GM12892 (cell line): ENCODE results near the gene VOPP1.
"Not testable (repeated sequence)": the region's sequence is repeated elsewhere in the genome, so short reads cannot be mapped to it uniquely, and the experiment has no call there.

Source experiments
- DNase-seq: peaks from one replicate; pipeline ENCODE4 v3.0.0; 2011; ENCODE audit not compliant: insufficient read length
- FAIRE-seq: peaks from 2 replicates; lab custom pipeline; 2011; peaks lifted over from hg19 to GRCh38; lab: Jason Lieb, UNC
- POLR2A ChIP-seq: IDR thresholded peaks from 2 replicates; pipeline ENCODE4 v1.6.1; 2011; ENCODE audit warnings: low read depth, low read length, control low read depth
- POLR2AphosphoS5 ChIP-seq: IDR thresholded peaks from 2 replicates; pipeline ENCODE4 v1.6.1; 2011; ENCODE audit warnings: low read depth, low read length, control low read depth
- TAF1 ChIP-seq: IDR thresholded peaks from 2 replicates; pipeline ENCODE4 v1.6.1; 2011; ENCODE audit warnings: low read depth, mild to moderate bottlenecking, control low read depth, low read length, borderline replicate concordance

VOPP1 gene

GRCh38 chr7:55513868-55514267 lies 58.4 kb downstream of the VOPP1 start:
- no peak for TF ChIP-seq TAF1
- TF ChIP-seq POLR2AphosphoS5, result no peak
- TF ChIP-seq POLR2A, result no peak
- DNase-seq (no peak), FAIRE-seq (peak; percentile 96)

GRCh38 chr7:55512635-55513191 lies 59.6 kb downstream of the VOPP1 start:
- no peak for TF ChIP-seq TAF1
- no peak for TF ChIP-seq POLR2AphosphoS5
- peak; percentile 27; the same call in 1 of the 2 replicates for TF ChIP-seq POLR2A
- DNase-seq (no peak), FAIRE-seq (no peak)

GRCh38 chr7:55510621-55511020 lies 61.7 kb downstream of the VOPP1 start:
- DNase-seq, result no peak
- TF ChIP-seq POLR2AphosphoS5, result 0 out of 2 replicates have a peak, but pooled peaks have one; percentile 17
- TF ChIP-seq POLR2A, result peak; percentile 41; the same call in 1 of the 2 replicates
- TF ChIP-seq TAF1, result no peak
- no peak for FAIRE-seq

GRCh38 chr7:55510206-55510605 lies 62.1 kb downstream of the VOPP1 start:
- FAIRE-seq, DNase-seq: not testable (repeated sequence)

GRCh38 chr7:55509322-55509721 lies 63.0 kb downstream of the VOPP1 start:
- TF ChIP-seq POLR2A (peak; percentile 41), POLR2AphosphoS5 (0 out of 2 replicates have a peak, but pooled peaks have one; percentile 26), TAF1 (no peak)
- FAIRE-seq (no peak), DNase-seq (no peak)

GRCh38 chr7:55508221-55509011 lies 63.9 kb downstream of the VOPP1 start:
- DNase-seq, result no peak
- TF ChIP-seq TAF1 (no peak), POLR2AphosphoS5 (no peak), POLR2A (no peak)
- FAIRE-seq, result peak; percentile 50

- no peak for FAIRE-seq
- DNase-seq, result no peak
- TF ChIP-seq POLR2A (no peak), TAF1 (no peak), POLR2AphosphoS5 (no peak)
Observed at GRCh38 chr7:55507743-55508142, 64.6 kb downstream of the VOPP1 start.

GRCh38 chr7:55504967-55505658 lies 67.2 kb downstream of the VOPP1 start:
- FAIRE-seq, result no peak
- TF ChIP-seq POLR2AphosphoS5, result no peak; the same call in none of the 2 replicates
- TF ChIP-seq POLR2A, result no peak
- no peak for TF ChIP-seq TAF1
- DNase-seq, result no peak

GRCh38 chr7:55504093-55504859 lies 68.0 kb downstream of the VOPP1 start:
- no peak for DNase-seq
- FAIRE-seq, result no peak

GRCh38 chr7:55502858-55503440 lies 69.4 kb downstream of the VOPP1 start:
- FAIRE-seq, result no peak
- no peak for TF ChIP-seq POLR2A
- TF ChIP-seq TAF1, result no peak
- TF ChIP-seq POLR2AphosphoS5, result no peak
- no peak for DNase-seq

More at GRCh38 chr7:55504093-55504859, 68.0 kb downstream of the VOPP1 start:
- peak; percentile 8; the same call in 1 of the 2 replicates for TF ChIP-seq POLR2AphosphoS5
- no peak for TF ChIP-seq TAF1
